Middle frontal gyrus (tissue), 1 donor: Measurements from ENCODE around the gene TNRC6C.
"Not testable (repeated sequence)": the region's sequence is repeated elsewhere in the genome, so short reads cannot be mapped to it uniquely, and the experiment has no call there.

Source experiments
- DNase-seq: peaks from one replicate; pipeline ENCODE4 v3.0.0-alpha.2; 2015; ENCODE audit warnings: low spot score; ENCODE audit errors: extremely low spot score

The TNRC6C gene

DNA sequence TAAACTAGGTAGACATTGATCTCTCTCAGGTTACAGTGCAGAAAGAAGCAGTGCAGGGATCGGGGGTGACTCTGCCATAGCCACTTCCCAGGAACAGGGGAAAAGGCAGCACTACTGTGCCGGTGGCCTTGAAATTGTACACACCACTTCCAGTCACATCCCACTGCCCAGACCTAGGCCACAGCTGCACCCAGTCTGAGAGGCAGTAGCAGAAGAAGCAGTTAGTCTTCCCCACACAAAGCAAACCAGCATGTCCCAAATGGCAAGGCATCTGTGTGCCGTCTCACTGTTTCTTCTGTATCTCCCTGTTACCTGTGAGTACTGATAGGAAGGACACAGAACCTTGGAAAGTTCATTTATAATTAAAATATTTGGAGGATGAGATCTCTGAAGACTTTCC lies 123.0 kb downstream of the TNRC6C start:
- no peak for DNase-seq

- DNase-seq: not testable (repeated sequence)
These were observed 123.9 kb downstream of the TNRC6C start for GRCh38 chr17:78082355-78082872.

DNA sequence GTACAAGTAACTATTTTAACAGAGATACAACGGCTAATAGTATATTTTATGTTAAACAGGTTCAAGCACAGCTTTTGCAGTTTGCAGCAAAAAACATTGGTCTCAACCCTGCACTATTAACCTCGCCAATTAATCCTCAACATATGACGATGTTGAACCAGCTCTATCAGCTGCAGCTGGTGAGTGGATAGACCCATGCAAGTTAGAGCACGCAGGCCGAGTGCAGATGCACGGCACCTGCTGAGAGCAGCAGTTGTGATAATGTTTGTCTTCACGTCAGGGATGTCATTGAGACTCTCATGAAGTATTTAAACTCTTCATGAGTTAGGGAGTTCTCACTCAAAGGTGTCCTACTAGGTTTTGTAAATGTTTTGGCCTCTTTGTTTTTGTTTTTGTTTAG lies 124.5 kb downstream of the TNRC6C start:
- DNase-seq: no peak

DNA sequence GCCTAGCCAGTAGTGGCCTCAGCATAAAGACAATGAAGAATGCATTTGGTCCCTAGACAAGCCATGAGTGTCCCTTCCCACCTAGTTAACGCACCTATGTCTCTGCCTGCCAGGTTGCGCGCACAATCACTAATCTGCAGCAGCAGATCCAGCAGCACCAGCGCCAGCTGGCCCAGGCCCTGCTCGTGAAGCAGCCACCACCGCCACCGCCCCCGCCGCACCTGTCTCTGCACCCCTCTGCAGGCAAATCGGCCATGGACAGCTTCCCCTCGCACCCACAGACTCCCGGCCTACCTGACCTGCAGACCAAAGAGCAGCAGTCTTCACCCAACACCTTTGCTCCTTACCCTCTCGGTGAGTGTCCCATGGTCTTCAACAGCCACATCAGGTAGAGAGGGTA lies 128.2 kb downstream of the TNRC6C start:
- no peak for DNase-seq

DNA sequence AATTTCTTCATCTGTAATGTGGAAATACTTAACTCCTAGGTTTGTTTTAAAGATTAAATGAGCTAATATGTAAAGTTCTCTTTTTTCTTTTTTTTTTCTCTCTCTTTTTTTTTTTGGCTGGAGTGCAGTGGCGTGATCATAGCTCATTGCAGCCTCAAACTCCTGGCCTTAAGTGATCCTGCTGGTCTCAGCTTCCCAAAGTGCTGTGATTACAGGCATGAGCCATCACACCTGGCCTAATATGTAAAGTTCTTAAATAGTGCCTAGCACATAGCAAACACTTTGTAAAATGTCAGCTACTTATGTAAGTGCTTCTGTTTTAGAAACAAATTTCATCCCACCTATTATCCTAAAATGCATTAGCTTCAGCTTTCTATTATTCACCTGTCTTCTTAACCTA lies 130.0 kb downstream of the TNRC6C start:
- no peak for DNase-seq

DNA sequence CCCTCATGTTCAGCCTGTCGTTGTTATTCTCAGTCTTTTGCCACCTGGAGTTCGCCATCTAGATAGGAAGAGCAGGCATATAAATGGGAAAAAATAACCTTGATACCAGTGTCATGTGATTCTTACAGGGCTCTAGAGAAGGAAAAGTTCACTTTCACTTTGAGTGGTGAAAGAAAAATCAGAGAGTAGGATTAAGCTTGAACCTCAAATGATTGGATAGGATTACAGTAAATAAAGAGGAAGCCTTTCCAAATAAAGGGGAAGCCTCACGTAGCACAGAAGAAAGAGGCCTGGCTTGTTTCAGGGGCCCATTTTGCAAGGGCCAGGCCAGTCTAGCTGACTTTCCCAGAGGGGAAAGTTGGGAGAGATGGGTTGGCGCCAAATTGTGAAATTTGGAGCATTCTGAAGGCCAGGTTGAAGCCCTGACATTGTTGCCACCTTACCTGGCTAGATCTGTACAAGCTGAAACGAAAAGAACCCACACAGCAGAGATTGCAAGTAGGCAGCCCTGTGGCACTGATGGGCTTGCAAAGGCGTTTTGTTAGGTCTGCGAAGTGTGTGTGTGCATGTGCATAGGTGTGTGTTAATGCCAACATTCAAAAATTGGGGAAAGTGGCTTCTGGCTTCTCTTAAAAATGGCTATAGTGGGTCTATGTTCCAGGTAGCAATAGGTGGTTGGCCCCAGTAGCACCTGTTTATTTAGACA lies 131.2 kb downstream of the TNRC6C start:
- no peak for DNase-seq

DNA sequence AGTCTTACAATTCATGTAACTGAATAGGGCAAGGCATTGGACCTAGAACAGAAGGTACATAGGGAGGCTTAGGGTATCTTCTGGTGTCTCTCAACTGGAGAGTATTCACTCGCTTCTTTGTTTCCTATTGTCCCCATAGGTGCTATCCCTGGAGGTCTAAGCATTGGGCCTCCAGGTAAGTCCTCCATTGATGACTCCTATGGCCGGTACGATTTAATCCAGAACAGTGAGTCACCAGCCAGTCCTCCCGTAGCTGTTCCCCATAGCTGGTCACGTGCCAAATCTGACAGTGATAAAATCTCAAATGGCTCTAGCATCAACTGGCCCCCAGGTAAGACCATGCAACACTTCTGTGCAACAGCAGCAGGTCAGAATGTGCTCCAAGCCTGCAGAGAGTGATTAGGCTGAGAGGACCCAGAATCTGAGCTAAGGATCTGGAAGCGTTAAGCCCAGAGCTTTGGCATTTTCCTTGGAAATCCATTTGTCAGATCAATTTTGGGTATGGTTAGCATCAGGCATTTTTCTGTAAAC lies 134.4 kb downstream of the TNRC6C start:
- no peak for DNase-seq

DNA sequence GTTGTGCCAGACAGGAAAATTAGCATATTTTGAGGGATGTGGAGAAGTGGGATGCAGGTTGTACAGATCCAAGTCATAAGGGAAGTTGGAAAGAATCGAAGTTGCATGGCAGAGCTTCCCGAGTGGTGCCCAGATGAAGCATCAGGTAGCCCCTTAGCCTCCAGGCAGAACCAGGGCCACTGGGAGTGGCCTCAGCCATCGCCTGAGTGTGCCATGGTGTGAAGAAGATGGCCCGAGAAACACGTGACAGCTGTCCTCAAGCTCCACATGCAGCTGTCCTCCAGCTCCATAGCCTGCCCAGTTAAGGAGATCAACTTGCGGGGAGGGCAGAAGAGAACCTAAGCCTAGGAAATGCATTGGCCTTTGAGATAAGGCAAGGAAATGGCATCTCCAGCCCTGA lies 136.5 kb downstream of the TNRC6C start:
- DNase-seq: no peak

DNA sequence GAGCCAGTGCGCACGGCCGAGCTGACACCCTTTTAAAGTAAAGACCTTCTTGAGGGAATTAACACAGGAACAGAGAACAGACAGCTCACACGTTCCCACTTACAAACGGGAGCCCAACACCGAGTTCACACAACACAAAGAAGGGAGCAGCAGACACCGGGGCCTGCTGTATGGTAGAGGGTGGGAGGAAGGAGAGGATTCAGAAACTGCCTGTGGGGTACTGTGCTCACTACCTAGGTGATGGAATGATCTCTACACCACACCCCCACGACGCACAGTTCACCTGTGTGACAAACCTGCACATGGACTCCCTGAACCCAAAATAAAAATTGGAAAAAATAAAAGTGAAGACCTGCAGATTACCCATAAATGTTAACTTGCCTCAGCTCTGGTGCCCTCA lies 137.6 kb downstream of the TNRC6C start:
- no peak for DNase-seq

DNA sequence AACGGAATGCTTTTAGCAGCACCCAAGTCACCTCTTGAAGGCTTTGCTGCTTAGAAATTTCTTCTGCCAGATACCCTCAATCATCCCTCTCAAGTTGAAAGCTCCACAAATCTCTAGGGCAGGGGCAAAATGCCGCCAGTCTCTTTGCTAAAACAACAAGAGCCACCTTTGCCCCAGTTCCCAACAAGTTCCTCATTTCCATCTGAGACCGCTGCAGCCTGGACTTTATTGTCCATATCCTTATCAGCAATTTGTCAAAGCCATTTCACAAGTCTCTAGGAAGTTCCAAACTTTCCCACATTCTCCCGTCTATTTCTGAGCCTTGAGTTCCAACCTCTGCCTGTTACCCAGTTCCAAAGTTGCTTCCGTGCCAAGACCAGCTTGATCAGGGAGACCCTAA lies 142.6 kb downstream of the TNRC6C start:
- no peak for DNase-seq

DNA sequence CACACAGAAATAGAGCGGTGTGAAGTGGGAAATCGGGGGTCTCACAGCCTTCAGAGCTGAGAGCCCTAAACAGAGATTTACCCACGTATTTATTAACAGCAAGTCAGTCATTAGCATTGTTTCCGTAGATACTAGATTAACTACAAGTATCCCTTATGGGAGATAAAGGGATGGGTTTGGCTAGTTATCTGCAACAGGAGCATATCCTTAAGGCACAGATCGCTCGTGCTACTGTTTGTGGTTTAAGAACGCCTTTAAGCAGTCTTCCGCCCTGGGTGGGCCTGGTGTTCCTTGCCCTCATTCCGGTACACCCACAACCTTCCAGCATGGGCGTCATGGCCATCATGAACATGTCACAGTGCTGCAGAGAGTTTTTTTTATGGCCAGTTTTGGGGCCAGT lies 143.0 kb downstream of the TNRC6C start:
- no peak for DNase-seq

- DNase-seq: no peak
These were observed 144.8 kb downstream of the TNRC6C start for GRCh38 chr17:78103311-78103710.

DNA sequence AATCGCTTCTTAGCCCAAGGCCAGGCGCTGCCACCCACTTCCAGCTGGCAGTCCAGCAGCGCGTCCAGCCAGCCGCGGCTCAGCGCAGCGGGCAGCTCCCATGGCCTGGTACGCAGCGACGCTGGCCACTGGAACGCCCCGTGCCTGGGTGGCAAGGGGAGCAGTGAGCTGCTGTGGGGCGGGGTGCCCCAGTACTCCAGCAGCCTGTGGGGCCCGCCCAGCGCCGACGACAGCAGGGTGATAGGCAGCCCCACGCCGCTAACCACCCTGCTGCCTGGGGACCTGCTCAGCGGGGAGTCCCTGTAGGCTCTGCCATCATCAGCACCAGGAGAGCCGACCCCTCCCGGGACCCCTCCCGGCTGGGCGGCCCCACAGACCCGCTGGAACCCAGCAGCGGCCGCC lies 146.0 kb downstream of the TNRC6C start:
- DNase-seq: no peak

GRCh38 chr17:78105101-78105500 lies 146.6 kb downstream of the TNRC6C start:
- DNase-seq: no peak

GRCh38 chr17:78105551-78105950 lies 147.0 kb downstream of the TNRC6C start:
- DNase-seq: no peak

DNA sequence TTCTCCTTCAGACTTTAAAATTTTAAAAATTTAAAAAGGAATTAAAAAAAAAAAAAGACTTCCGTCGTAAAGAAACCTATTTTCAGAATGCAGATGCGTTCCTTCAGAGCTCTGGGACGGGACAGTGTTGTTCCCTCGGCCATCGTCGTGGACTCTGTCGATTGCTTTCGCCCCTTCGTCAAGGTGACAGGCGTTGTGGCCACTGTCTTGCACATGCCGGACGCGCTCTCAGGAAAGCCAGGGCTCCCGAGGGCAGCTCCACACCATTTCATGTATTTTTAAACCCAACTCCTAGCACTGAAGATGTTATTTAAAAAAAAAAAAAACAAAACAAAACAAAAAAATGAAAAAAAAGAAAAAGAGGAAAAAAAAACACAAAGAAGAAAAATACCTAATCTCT lies 147.7 kb downstream of the TNRC6C start:
- DNase-seq: no peak

DNA sequence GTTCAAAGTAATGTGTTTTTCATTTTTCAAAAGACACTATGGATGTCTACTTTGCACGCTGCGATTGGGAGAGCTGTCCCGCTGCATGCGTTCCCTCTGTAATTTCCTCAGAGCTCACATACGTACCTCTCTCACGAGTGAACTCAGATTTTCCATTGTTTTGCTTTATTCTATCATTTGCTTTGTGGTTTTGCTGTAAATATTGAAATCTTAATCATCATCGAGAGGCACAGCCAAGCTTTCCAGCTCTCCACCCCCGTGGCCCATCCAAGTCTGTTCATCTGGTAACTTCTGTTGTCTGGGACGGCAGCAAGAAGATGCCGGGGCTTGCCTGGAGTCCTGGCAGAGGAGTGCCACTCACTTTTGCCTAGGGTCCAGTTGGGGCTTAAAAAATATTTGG lies 149.0 kb downstream of the TNRC6C start:
- DNase-seq: no peak

GRCh38 chr17:78107976-78108725 lies 149.6 kb downstream of the TNRC6C start:
- DNase-seq: no peak

DNA sequence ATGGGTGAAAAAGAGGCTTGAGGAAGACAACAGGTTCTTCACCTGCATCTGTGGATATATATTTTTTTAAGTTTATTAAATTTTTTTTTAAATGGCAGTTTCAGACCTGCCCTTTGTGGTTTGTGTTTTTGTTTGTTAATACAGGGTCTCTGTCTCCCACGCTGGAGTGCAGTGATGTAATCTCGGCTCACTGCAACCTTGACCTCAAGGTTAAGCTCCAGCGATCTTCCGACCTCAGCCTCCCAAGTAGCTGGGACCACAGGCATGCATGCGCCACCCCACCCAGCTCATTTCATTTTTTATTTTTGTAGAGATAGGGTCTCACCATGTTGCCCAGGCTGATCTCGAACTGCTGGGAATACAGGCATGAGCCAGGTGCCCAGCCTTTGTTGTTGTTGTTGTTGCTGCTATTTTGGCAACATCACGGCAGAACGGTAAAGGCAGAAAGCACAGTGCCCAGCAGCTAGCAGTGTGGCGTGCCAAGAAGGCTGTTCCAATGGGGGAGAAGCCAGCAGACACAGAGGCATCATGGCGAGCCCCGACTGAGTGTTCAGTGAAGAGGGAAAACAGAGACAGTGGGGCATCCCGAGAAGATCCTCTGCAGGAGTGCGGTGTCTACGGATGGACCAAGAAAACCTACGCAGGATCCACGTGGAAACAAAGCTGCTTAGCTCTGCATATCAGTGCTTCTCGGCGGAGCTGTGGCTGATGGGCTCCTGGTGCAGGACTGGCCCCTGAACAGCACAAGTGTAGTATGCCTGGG lies 150.4 kb downstream of the TNRC6C start:
- no peak for DNase-seq

DNA sequence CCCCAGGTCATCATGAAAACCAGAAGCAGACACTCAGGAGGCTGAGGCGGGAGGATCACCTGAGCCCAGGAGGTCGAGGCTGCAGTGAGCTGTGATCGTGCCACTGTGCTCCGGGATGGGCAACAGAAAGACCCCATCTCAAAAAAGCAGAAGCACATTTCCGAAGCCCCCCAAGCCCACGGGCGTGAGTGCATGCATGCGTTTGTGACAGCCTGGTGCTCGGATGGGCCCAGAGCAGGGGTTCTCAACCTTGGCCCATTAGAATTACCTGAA lies 150.9 kb downstream of the TNRC6C start:
- DNase-seq: no peak

GRCh38 chr17:78110363-78111015 lies 152.0 kb downstream of the TNRC6C start:
- DNase-seq: no peak
